HG03378 (cell line): ENCODE data around the gene PEA15.

Experiments used
- ATAC-seq: cut with Tn5 transposase; IDR thresholded peaks from one replicate; pipeline ENCODE4 v1.9.1; 2021; ENCODE audit warnings: mild to moderate bottlenecking, moderate library complexity; ENCODE audit not compliant: unreplicated experiment

The PEA15 gene

DNA sequence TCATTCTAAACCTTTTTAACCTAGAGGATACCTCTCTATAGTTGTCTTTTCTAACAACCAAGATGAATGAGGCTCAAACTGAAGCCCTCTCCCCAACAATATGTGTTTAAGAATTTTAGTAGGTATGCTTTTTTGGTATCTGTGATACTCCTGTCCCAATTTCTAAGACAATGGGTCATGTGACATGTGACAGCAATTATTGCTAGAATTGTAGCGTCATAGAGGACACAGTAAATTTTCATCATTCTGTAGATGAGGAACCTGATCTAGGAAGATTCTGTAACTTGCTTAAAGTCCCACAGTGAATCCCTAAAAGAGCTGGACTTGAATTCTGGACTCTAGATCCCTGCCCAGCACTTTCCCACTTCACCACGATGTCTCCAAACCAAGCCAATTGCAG, 26.5 kb upstream of the PEA15 start:
- no peak for ATAC-seq

DNA sequence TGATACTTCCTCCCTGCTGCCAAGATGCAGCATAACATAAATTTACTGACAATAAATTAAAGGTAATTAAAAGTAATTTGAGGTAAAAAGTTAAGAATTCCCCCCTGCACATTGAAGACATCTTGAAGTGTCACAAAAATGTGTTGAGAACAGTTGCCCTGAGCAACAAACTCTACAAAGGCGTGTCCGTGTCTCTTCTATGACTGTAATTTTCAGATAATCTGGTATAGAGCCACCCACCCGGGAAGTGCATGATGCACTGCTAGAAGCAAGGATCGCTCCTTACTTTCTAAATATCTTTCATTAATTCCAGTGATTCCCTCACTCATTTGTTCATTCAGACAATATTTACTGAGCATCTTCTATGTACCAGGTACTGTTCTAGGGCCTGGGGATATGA, 25.8 kb upstream of the PEA15 start:
- ATAC-seq: no peak

DNA sequence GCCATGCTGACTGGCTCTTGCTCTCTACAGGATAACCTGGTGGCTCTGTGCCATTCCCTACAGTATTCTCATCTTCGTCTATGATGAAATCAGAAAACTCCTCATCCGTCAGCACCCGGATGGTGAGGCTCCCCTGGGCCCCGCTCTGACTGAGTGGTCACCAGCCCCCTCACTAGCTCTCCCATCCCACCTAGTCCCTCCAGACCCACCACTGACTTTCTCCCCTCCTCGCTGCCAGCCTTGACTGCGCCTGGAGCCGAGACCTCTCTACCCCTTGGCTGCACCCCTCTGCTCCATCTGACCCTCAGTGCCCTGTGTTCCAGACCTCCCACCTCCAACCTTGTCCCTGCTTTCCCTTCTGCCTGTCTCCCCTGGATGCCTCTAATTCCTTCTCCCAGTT, 18.9 kb upstream of the PEA15 start:
- no peak for ATAC-seq

DNA sequence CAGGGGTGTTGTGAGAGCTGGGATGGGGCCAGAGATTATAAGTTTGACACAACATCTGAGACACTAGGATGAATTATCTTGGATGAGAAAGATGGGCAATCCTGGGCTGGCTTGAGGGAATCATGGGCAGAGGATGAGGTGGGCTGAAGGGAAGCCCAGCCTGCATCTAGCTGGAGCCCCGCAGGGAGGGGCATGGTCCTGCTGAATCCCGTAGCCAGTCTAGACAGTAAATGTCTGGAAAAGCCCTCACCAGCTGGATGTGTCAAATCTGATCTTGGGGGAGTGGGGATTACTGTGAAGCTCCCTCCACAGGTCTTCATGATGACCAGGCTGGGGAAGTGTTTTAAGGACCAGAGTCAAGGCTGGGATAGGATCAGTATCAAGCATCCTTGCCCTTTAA, 18.5 kb upstream of the PEA15 start:
- ATAC-seq: no peak

DNA sequence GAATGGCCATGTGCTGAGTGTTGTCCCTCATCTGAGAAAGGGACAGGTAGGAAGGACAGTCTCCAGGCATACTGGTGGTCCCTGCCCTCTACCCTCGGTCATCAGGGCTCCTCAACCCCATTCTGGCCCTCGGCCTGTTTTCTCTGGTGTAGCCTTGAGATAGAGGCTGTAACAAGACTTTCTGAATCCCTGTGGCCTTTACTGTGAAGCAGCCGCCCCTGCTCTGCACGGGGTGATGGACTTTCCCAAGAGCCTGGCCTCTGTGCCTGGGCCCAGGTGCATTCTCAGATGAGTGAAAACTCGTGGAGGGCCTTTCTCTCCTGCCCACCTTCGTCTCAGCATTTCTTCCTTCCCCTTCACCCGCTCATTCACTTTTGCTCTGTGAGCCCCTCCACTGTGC, 17.8 kb upstream of the PEA15 start:
- ATAC-seq: no peak

DNA sequence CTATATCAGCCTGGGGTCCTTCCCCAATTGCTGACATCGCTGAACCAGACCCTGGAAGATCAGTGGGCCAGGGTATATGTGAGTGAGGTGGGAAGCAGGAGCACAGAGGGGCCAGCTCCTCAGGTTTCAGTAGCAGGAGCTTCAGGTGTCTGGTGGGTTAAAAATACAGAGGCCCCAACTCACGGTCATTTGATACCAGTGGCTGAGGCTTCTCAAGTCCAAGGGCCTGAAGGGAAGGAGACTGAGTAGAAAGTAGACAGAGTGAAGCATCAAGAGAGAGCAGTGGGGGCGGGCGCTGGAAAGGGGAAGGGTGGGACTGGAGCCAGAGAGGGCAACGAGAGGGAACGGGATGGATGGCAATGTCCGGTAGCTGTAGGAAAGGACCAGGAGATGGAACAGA, 16.8 kb upstream of the PEA15 start:
- no peak for ATAC-seq

DNA sequence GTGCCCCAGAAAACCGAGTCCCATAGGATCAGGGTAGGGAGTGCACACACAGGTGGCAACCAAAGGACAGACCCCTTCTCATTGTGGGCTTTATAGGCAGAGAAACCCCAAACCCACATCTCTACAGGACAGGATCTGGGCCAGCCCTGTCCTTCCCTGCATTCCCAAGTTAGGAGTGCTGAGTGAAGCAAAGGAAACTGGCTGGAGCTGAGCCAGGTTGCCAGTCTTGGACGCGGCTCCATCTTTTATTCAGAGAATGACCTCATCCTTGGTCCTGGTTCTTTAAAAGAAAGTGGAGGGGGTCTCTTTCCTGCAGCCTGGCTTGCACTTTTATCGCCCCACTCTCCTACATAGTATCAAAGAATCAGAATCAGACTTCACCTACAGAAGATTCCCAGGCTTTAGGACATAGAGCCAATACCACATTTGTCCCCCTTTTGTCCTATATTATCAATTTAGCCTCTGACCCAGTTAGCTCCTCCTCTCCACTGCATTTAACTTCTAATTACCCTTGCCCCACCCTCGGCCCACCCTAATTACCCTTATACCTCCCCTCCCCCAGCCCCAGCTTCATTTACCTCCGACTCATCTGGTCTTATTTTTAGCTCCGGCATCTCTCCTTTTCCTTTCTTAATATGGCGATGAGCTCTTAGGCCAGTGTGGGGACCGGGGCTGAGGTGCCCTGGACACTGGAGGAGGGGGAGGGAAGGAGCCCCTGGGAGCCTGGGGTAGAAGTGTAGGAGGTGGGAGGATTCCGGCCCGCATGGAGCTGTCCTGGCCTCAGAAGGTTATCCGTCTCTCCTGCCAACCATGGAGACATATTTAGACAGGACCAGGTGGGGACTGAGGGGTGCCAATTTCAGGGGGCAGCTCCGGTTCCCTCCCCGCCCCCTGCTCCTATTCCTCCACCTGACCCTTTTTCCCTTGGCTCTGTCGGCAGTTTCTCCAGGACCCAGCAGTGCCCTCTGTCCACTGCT, 15.2 kb upstream of the PEA15 start, which contains the start of gene CASQ1:
Gene CASQ1, plus strand, starts transcription at position 927 of the 977 bp plus-strand sequence. CDS start 177 bp downstream, outside the sequence.
- no peak for ATAC-seq

DNA sequence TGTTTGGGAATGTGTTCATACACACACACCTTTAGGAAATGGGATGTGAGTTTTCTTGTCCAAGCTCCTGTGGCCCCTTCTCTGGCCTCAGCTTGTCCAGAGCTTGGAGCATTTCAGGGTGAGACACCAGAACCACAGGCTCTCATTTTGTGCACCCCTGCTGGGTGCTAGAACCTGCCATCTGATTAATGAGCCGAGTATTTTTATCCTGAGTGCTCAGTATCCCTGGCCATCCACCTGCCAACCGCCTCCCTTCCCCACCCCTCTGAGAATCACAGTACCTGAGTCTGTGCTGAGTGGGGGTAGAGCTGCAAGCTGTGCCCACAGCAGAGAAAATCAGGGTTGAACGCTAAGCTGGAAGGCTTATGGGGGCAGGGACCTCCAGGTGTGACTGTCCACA, 13.4 kb upstream of the PEA15 start:
- no peak for ATAC-seq

DNA sequence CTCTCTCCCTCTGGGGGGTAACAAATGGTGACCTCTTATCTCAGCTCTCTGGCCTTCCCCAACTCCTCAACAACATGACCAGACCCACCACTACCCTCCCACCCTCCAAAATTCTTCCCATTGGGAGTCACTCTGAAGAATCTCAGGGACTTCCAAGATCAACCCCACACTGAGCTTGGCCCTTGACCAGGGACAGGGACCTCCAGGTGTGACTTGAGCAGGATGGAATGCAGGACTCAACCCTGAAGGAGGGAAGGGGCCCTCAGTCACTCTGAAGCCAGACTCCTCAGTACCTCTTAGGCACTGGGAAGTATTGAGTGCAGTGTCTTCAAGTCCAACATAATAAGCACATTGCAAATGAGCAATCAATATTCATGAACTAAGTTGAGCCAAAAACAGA, 12.9 kb upstream of the PEA15 start:
- ATAC-seq: no peak

DNA sequence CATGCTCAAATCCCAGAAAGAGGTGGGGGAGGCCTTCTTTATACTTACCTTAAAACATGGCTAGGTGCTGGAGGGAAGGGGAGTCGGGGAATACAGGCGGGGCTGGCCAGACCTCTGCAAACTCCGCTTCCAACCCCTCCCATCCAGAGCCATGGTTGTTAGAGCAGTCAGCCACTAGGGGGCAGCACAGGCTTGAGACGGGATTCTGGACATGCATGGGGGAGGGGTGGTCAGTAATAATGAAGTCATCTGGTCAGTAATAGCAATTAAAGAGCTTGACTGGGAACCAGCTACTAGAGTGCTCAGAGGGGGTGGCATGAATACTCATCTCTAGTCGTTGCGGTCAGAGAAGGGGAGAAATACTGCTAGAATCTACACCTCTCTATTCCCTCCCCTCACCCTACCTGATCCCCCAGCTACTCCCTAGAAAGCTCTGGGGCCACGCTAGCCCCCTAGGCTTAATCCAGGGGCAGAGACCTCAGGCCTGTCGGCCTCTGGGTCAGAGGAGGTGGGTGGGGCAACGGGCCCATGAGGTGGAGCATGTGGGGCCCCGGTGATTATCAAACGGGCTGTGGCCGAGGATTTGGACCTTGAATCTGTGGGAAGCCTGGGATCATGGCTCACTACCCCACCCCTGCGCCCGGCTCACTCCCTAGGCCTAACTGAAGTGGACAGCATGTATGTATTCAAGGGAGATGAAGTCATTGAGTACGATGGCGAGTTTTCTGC, 11.9 kb upstream of the PEA15 start:
- ATAC-seq: no peak

DNA sequence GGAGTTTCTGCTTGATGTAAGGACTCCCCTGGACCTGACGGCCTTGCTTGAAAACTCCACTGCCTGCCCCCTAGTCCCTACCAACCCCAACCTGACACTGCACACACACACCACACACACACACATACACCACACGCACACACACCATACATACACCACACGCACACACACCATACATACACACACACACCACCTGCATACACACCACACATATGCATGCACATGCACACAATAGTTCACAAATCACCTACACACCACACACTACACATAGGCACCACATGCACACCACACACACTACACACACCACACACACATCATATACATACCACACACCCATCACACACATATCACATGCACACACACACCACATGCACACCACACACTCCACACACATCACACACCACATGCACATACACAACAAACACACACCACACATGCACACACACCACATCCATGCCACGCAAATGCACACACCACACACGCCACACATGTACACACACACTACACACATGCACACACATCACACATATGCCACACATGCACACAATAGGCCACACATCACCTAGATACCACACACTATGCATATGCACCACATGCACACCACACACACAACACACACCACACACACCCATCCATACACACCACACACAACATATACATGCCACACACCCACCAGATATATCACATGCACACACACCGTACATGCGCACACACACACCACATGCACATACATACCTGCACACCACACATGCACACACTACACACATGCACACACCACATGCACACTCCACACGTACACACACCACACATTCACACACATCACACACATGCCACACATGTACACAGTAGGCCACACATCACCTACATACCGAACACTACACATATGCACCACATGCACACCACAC, 11.1 kb upstream of the PEA15 start:
- no peak for ATAC-seq

DNA sequence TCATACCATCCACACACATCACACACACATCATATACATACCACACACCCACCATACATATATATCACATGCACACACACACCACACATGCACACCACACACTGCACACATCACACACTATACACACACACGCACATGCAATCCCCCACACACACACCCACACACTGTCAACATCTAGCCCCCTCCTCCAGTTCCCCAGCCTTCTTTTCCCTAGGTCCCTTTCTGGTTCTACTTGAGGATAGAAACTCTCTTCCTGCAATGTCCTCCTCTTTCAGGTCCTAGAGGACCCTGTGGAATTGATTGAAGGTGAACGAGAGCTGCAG, 10.5 kb upstream of the PEA15 start:
- ATAC-seq: no peak

DNA sequence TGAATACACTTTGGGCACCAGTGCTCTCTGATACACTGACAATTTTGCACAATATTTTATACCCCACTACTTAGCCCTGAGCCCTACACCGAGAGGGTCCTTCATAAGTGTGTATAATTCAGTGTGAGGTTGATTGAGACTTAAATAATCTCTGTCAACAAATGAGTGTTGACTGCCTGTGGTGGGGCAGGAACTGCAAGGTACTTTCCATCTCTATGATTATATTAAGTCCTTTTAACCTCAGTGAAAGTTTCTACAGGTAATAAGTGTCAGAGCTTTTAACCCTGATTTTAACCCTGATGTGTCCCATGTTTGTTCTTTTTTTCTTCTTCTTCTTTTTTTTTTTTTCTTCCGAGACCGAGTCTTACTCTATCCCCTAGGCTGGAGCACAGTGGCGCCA, 9.0 kb upstream of the PEA15 start:
- peak; percentile 51 for ATAC-seq

DNA sequence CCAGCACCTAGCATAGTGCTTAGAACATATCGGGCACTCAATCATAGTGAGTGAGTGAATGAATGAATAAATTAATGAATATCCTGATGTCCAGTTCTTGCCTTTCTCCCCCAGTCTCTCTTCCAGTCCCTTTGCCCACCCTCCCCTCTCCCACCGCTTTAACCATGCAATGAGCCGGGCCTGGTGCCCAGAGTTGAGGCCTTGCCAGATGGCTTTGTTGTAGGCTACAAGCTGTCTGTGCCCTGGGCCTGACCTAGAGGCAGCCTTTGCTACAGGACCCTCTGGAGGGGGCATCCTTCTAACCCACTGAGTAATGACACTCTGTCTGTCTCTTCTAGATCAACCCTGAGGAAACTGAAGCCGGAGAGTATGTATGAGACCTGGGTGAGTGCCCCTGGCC, 8.0 kb upstream of the PEA15 start:
- no peak for ATAC-seq

DNA sequence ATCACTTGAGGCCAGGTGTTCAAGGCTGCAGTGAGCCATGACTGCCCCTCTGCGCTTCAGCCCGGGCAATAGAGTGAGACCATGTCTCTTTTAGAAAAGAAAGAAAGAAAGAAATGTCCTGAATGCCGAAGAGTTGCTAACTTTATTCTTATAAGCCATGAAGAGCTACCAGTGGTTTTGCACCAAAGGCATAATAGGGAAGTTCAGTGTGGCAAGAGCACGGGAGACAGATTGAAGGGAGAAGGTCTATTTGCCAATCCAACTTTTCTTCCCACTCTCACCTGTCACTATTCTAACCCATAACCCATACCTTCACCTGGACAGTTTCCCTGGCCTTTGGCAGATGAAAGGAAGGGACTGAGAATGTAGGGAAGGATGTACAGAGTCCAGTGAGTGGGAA, 4.4 kb upstream of the PEA15 start:
- ATAC-seq: no peak

DNA sequence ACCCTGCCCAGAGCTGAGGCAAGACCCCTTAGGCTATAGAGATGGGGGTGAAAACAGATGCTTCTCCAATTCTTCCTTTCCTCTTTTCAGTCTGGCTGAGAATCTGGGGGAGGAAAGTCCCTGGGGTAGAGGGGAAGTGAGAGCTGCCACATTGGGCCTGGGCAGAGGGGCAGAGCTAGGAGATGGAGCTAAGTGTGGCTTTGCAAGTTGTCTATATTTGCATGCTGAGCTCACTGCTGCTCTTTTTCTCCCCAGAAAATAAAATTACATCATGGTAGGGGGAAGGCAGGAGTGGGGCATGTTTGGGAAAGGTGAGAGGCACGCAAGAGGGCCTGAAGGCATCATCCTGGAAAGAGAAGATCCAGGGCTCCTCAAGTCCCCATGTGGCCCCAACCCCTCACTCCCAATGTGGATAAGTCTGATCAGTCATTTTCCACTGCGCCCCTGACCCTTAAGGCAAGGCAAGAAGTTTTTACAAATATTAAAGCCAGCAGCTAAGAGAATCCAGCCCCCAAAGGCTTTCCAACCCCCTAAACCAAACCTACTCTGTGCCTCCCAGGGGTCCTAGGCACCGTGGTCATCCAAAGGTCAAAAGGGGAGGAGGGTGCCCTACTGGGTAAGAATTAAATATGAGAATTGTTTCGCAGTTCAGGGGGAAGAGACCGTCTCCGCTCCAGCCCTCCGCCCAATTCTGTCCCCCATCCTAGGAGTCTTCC, 500 bp upstream of the PEA15 start:
- peak; percentile 77 for ATAC-seq

DNA sequence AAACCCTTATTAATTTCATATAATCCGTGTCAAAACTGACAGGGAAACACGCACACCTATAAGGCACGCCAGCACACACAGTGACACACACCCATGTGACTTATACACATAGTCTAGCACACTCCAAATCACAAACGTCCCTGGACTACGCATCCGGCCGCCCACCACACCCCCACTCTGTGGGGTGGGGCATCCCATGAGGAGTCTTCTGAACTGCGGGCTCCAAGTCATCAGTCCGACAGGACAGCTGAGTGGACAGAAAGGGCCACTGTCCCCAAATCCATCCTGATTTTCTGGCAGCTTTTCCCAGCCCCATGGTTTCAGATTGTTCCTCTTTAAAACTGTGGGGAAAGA, 829 bp downstream of the PEA15 start:
- ATAC-seq: no peak

DNA sequence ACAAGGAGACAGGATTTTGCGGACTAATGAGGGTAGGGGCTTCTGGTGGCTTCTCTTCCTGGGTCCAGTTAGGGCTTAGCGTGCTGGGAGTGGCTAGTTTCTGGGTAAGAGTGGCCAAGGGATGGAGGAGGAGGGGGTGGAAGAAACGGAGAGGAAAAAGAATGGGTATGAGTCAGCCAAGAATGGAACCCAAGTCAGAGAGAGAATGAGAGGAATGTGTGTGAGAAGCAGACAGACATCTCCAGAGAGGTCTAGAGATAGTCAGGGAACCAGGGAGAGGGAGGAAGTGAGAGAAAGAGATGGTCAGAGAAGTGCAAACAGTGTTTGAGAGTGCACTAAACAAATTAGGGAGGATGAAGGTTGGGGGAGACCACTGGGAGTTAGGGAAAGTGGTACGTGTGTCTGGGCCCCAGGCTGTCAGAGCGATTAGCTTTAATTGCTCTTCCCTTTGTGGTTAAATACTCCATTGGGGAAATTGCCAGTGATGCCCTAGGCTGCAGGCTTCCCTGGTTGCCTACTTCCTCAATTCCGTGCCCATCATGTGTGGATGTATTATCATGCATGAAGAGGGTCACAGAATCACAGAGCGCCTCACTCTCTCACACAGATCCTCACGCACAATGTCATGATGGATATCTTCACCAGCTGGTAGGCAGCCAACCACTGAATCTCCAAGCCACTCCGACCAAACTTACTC, 1.4 kb downstream of the PEA15 start:
- no peak for ATAC-seq

DNA sequence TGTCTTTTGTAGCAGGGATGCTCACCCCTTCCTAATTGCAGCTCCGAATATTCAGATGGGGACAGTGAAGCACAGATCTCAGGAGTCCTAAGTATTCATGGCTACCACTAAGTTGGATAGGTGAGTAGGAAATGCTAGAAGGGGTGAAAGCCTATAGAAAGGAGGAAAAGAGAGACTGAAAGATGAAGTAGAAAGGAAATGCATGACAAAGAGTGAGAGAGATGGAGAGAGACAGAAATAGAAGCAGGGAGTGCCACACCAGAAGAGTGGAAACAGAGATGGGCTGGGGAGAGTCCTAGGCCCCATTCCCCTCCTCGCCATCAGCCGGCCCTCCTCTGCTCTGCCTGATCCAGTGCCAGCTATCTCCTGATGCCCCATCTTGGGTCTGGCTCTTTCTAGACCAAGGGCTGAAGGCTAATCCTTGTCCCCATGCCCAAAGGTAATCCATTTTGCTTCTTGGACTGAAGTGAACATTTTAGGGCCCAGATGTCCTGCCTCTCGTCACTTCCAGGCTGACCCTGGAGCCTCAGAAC, 2.0 kb downstream of the PEA15 start:
- ATAC-seq: no peak
